ENCODE data around the gene PDE4D. TPM values are rescaled to one million over a fixed set of nuclear protein-coding genes. Genes with fewer than 3 reads are reported as not detected.
"Not testable (repeated sequence)": the region's sequence is repeated elsewhere in the genome, so short reads cannot be mapped to it uniquely, and the experiment has no call there.

The PDE4D gene
- total and polyA plus RNA-seq, 2 of the 4 experiments (the other 2 are of a cell fraction): 1.4 to 7.9 TPM

- H4K91ac ChIP-seq (ENCODE audit: insufficient read depth, low read depth, low read length); H3K4me3 ChIP-seq (ENCODE audit: insufficient read depth, low read depth, low read length); DNase-seq; H3K27ac ChIP-seq (ENCODE audit: insufficient read depth, low read length); intact Hi-C loops (cut with micrococcal nuclease); POLR2A ChIA-PET (ENCODE audit: unreplicated experiment); H3K56ac ChIP-seq (ENCODE audit: extremely low read depth, insufficient read depth, low read length); H3K9ac ChIP-seq (ENCODE audit: low read depth, low read length); H2BK120ac ChIP-seq (ENCODE audit: low read depth, low read length); H3K9me3 ChIP-seq (ENCODE audit: control insufficient read depth, insufficient read depth, low read length); H2BK15ac ChIP-seq (ENCODE audit: low read depth, low read length); H2AK9ac ChIP-seq (replicated peaks; ENCODE audit: low read depth, low read length, poor library complexity); ATAC-seq (ENCODE audit: low read depth); BruUV-seq (replicated peaks); H3K14ac ChIP-seq (replicated peaks; ENCODE audit: low read depth, low read length); H4K5ac ChIP-seq (ENCODE audit: low read depth, low read length); H2AK5ac ChIP-seq (ENCODE audit: low read depth, low read length); H4K8ac ChIP-seq (ENCODE audit: low read depth in 2 of 2, low read length in 2 of 2); H2AFZ ChIP-seq (replicated peaks; ENCODE audit: low read length, poor library complexity); H3K4ac ChIP-seq (ENCODE audit: low read depth, low read length); H2BK5ac ChIP-seq (ENCODE audit: low read depth, low read length, poor library complexity, severe bottlenecking); CTCF ChIA-PET; H3K27me3 ChIP-seq (ENCODE audit: control insufficient read depth, insufficient read depth, low read length); H3K18ac ChIP-seq (ENCODE audit: low read depth, low read length); H3K4me2 ChIP-seq (ENCODE audit: low read depth, low read length); H3K79me1 ChIP-seq (ENCODE audit: low read depth in 1 of 2, low read length in 2 of 2); H3K23ac ChIP-seq (ENCODE audit: low read depth, low read length); H3K36me3 ChIP-seq (ENCODE audit: control insufficient read depth, insufficient read depth, low read length); H4K20me1 ChIP-seq (ENCODE audit: insufficient read depth, low read length); H2BK20ac ChIP-seq (ENCODE audit: low read depth, low read length); H3K9me1 ChIP-seq (ENCODE audit: insufficient read depth, low read length); H3K4me1 ChIP-seq (ENCODE audit: control insufficient read depth, insufficient read depth, low read length): not testable (repeated sequence)
- dilution Hi-C loops (cut with HindIII; ENCODE audit: low sequenced_read_pairs, unreplicated experiment): loop anchor here (25.0 kb wide), 1 partner anchor 187 kb away; no protein-coding TSS in a partner anchor
- no CpG with 5 or more reads among the region's 1 CpG for WGBS, 2 experiments (ENCODE audit: extremely low coverage in 2 of 2, insufficient read length in 1 of 2)
- in situ Hi-C loops (cut with MboI; ENCODE audit: low sequenced_read_pairs): loop anchor here (5.0 to 25.0 kb wide), 2 partner anchors 182 to 487 kb away; no protein-coding TSS in a partner anchor
Observed at GRCh38 chr5:59374036-59374435, 519.5 kb downstream of the PDE4D start.

Measured in IMR-90 (cell line).